Ammon's horn (tissue), 1 donor: ENCODE results near the gene TMEM17.

ENCODE experiments used
- DNase-seq: peaks from one replicate; pipeline ENCODE4 v3.0.0-alpha.2; 2016; ENCODE audit warnings: low spot score

TMEM17 gene

GRCh38 chr2:62472312-62472711, 33.7 kb downstream of the TMEM17 start:
- DNase-seq, result no peak

DNA sequence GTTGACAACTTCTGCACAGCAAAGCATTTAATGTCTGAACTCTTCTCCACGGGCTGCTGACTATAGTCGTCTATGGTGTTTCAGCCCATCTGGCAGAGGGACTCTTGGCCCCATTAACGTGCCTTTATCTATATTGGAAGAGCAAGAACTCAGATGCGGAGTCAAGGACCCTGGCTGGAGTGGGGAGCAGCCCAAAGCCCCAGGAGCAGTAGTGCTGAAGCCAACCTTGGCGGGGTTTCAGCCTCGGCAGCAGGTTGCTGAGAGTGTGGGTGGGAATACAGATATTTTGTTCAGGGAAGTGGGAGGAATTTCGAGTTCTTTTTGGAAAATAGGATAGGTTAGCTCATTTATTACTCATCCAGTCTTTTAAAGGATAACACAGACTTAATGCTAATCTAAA, 34.2 kb downstream of the TMEM17 start:
- peak; percentile 65 for DNase-seq

DNA sequence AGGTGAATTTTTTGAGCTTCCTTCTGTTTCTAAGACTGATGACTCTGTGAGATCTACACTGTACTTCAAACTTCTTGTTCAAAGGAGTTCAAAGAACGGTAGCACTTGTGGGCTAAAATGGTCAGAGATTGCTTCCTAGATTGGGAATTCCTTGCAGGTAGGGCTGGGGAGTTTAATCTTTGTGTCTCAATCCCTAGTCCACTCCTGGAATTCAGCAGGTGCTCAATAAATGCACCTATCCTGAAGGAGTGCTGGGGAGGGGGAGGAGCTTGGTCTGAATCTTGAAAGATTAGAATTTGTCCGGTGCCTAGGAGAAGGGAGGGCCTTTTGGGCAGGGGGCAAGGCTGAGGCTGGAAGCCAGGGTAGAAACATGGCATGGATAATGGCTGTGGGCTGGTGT, 34.6 kb downstream of the TMEM17 start:
- DNase-seq, result no peak

- DNase-seq, result no peak
Observed at GRCh38 chr2:62469548-62469947, 36.4 kb downstream of the TMEM17 start.

DNA sequence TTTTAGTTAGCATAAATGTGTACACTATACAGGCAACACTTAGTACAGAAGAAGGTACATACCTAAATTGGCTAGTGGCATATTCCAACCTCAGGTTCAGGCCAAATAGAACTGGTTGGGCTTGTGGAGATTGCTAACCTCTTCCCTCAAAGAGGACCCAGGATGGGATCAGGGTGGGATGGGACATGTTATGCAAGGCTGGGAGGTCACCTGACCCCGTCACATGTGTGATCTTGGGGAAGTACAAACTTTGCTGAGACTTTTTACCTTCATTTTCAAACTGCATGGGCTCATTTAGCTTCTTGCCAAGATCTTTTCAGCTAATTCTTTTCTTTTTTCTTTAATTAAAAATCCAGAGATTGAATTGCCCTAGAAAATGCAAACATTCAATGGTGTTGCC, 36.9 kb downstream of the TMEM17 start:
- no peak for DNase-seq

- no peak for DNase-seq
Observed at GRCh38 chr2:62467475-62468321, 38.3 kb downstream of the TMEM17 start.

DNA sequence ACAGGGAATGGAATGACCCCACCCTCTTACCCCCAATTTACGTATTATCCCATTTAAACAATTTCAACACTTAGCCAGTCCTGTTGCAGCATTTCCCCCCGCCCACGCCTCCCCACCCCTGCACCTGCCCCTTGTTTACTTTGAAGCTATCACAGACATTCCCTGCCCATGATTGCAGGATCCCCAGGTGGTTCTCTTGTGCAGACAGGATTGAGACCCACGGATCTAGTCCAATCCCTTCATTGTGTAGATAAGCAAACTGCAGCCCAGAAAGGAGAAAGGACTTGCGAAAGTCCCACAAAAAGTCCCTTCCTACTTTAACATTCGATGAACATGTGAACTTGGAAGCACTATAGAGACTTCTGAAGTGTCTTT, 38.9 kb downstream of the TMEM17 start:
- DNase-seq, result no peak

- no peak for DNase-seq
Observed at GRCh38 chr2:62466503-62466854, 39.5 kb downstream of the TMEM17 start.

DNA sequence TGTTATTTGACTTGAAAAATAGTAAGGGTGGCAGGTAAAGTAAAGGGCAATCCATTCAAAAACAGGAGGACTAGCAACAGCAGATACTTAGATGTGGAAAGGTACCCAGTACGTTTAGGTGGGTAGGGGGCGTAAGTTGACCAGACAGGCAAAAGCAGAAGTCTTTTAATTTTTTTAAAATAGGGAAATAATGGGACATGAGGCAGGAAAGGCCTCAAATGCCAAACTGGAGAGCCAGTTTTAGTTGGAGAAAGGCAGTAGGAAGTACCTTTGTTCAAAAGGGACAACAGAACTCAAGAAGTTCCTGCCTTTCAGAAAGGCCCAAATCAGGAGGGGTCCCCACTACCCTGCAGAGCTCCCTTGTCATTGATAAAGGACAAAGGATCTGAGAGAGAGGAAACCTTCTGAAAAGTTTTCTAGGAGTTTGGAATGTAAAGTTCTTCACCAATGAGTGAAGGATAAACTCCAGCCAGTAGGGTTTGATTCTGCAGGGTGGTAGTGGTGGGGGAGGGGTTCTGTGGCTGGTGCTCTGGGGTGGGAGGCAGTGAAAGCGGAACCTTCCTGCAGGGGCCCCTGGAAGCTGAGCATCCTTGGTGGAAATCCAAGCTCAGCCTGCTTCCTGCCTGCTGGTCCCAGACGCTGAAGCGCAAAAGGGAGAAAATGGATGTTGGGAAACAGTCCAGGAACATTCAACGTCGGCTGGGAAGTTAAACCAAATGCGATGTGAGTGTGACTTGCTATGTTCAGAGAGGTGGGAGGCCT, 40.1 kb downstream of the TMEM17 start:
- no peak for DNase-seq

- DNase-seq, result no peak
Observed at GRCh38 chr2:62465039-62465740, 40.8 kb downstream of the TMEM17 start.

DNA sequence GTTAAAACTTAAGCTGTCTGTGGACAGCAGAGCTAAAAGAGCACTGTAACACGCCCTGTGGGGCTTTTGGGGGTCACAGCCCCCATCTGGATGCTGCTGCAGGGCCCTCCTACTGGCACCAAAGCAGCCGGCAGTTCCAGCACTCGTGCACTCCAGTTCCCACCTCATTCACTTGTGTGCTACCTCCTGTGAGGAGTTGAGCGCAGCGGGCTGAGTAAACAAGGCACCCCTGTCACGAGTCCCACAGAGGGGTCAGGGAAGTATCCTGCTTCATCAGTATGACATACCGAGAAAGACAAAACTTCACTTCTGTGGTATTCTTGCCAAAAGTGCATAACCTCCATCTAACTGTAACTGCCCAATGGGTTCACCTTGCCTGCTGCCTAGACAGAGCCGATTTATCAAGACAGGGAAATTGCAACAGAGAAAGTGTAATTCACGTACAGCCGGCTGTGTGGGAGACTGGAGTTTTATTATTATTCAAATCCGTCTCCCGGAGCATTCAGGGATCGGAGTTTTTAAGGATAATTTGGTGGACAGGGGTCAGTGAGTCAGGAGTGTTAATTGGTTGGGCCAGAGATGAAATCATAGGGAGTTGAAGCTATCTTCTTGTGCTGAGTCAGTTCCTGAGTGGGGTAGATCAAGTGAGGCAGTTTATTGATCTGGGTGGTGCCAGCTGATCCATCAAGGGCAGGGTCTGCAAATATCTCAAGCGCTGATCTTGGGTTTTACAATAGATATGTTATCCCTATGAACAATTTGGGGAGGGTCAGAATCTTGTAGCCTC, 41.6 kb downstream of the TMEM17 start:
- no peak for DNase-seq

DNA sequence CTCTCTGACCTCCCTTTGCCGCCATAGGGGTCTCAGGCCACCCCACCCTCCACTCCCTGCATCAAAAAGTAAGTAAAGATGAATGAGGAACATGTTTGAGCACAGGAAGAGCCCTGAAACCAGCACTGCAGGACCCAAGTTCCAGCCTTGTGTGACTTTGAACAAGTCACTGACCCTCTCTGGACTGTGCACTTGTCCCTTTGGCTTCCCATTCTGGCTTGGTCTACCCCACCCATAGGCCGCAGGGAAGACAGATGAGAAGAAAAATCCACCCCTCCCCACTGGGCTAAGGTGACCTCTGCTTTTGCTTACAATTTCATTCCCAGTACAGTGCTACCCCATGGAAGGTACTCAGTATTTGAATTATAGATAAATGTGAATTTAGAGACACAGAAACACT, 43.8 kb downstream of the TMEM17 start:
- no peak for DNase-seq

GRCh38 chr2:62461707-62462106, 44.3 kb downstream of the TMEM17 start:
- DNase-seq, result no peak

- DNase-seq, result no peak
Observed at GRCh38 chr2:62461017-62461553, 44.9 kb downstream of the TMEM17 start.

DNA sequence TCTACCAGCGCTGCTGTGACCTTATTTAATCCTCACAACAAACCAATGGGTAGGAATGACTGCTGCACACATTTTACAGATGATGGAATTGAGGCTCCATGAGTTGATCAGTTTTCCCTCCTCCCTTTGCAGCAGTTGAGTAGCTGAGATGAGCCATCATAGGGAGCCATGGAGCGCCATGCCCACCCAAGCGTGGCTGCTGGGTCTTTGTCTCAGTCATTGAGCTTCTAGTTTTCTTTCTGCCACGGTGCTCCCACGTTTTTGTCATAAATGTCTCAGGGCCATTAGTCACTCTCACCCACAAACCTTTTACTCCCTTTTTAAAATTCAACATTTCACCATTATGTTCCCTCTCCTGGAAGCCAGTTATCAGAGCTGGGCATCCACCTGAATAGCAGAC, 45.8 kb downstream of the TMEM17 start:
- no peak for DNase-seq

DNA sequence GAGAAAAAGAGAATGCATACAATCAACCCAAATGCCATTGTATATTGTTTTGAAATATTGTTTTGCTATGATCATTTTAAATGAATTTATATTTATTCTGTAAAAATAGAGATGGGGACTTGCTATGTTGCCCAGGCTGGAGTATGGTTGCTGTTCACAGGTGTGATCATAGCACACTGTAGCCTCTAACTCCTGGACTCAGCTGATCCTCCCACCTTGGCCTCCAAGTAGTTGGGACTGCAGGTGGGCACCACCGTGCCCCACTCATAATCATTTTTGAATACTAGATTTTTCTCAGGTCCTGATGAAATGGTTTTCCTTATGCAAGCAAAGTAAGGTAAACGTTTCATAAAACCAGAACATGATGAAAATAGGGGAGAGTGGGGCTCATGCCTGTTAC, 46.3 kb downstream of the TMEM17 start:
- DNase-seq, result no peak

- DNase-seq, result no peak
Observed at GRCh38 chr2:62459106-62459505, 46.9 kb downstream of the TMEM17 start.

DNA sequence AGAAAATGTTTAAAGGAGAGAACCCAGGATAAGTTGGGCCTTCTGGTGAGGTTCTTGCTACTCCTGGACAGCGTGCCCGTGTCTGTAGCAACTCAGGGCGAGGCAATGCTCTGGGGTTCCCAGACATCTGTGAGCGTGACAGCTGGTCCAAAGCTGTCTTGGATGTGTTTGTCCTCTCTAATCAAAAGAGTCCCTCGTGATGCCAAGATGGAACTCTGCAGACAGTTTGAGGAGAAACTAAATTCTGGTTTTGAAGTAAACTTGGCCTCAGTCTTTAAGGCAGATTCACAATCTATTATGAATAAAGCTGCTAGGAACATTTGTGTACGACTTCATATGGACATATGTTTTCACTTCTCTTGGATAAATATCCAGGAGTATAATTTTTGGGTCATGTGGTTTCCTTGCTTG, 47.3 kb downstream of the TMEM17 start:
- no peak for DNase-seq

DNA sequence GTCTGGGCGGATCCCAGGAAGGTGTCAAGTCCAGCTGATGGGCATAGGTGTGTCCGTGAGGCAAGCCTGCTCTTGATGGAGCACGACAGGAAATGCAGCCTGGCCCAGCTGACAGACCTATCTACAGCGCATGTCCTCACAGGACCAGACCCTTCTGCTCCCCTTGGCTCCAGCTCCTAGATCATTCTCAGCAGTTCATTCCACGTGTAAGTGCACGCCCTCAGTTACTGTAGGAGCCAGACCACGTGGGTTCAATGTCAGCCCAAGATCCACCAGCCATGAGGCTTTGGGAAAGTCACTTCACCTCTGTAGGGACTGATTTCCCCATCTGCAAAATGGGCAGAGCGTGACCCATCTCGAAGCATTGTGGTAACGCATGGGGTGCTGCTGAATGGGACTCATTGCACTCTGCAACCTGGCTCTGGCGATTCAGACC, 47.8 kb downstream of the TMEM17 start:
- DNase-seq, result no peak

DNA sequence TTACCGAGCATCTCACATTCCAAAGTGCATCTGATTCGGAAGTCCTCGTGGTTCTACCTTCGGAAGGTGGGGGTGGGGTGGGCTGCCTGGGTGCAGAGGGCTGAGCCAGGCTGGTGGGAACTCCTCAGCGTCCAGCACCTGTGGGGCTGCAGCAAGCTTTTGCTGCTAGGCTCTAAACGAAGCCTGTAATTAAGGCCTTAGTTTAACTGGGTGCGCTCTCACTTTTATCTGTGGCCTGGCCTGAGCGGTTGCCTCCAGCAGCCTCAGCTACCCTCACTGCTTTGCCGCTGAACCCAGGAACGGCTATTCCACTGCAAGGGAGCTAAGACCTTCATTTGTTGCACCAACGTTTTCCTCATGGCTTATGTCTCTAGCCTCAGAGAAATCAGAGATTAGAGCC, 48.4 kb downstream of the TMEM17 start:
- no peak for DNase-seq

DNA sequence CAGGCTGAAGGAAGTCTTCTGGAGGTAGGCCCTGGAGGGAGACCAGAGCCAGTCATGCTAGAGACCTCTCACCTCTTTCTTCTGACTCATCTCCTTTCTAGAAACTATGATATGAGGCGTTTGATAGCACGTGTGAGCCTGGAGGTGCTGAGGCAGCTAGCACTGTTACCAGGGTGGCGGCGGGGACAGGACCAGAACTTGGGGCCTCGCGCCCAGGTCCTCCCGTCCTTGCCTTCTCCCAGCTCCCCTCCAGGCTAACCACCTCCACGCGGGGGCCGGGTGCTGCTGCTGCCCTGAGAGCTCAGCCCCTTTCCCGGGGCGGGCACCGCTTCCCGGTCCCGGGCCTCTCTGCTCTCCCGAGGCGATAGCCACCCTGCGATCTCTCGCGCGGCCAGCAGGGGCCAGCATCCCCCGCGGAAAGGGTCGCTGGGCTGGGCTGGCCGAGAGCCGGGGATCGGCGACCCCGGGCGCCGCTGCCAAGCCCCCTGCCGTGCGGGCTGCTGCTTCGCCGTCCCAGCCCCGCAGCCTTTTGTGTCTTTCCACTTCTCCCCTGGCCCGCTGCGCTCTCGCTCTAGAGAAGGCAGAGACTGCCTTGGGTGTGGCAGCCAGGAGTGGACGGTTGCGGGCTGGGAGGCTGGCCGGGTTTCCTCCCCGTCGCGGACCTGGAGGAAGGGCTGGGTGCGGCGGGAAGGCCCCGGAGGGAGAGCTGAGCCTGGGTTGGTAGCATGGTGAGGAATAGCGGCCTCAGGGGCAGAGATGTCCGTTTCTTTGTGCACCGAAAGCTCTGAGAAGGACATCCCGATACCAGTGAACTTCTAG, 49.1 kb downstream of the TMEM17 start:
- peak; percentile 58 for DNase-seq
